Colonic mucosa (tissue), 4 donors: Measurements from ENCODE around the gene MYO18A. TPM values are rescaled to one million over a fixed set of nuclear protein-coding genes. Genes with fewer than 3 reads are reported as not detected.

Experiments
- DNase-seq: peaks from one replicate; pipeline ENCODE4 v3.0.0-alpha.2; 2020
- H3K27ac ChIP-seq: fragments of 200-600 bp; one replicate; pipeline ENCODE4 v1.8.0; 2021
- H3K27me3 ChIP-seq: fragments of 200-600 bp; one replicate; pipeline ENCODE4 v1.8.0; 2021
- H3K36me3 ChIP-seq: fragments of 200-600 bp; one replicate; pipeline ENCODE4 v1.8.0; 2021
- H3K4me1 ChIP-seq: fragments of 200-600 bp; one replicate; pipeline ENCODE4 v1.8.0; 2021; ENCODE audit warnings: mild to moderate bottlenecking
- H3K4me3 ChIP-seq: fragments of 200-600 bp; one replicate; pipeline ENCODE4 v1.8.0; 2021
- H3K9ac ChIP-seq, 2 donors: one replicate each; pipeline ENCODE4 v1.7.0; 2013; ENCODE audit warnings: control low read depth in 2 of 2, low read depth in 2 of 2, low read length in 2 of 2
- H3K9me3 ChIP-seq: fragments of 200-600 bp; one replicate; pipeline ENCODE4 v1.8.0; 2021
- intact Hi-C: fragments of 100-400 bp; cut with DNase I; formaldehyde crosslinking; loops from one replicate; pipeline ENCODE4 v1.14.1; 2022
- total RNA-seq, 2 donors: library from RNA; stranded (reverse); fragmentation: NEBNext Ultra II Directional in 1 of 2; extraction: Animal tissue kit (Norgen Biotek cat#: 25700) in 1 of 2; gene quantifications; one replicate each; pipeline ENCODE4 v1.2.1, GENCODE V29; 2021
- TF ChIP-seq, protein P1 (sequence below): fragments of 200-600 bp; IDR thresholded peaks from one replicate; pipeline ENCODE4 v1.8.0; 2022; ENCODE audit warnings: antibody characterized with exemption, mild to moderate bottlenecking
- donor health status: healthy.
- donor health status: DM: no; HTN: no; CAD: no.
- donor health status: DM: no; HTN: no; CAD: no.

Gene MYO18A
- total RNA-seq, 2 donors from 2014 or later, result 63.3 to 112 TPM

DNA sequence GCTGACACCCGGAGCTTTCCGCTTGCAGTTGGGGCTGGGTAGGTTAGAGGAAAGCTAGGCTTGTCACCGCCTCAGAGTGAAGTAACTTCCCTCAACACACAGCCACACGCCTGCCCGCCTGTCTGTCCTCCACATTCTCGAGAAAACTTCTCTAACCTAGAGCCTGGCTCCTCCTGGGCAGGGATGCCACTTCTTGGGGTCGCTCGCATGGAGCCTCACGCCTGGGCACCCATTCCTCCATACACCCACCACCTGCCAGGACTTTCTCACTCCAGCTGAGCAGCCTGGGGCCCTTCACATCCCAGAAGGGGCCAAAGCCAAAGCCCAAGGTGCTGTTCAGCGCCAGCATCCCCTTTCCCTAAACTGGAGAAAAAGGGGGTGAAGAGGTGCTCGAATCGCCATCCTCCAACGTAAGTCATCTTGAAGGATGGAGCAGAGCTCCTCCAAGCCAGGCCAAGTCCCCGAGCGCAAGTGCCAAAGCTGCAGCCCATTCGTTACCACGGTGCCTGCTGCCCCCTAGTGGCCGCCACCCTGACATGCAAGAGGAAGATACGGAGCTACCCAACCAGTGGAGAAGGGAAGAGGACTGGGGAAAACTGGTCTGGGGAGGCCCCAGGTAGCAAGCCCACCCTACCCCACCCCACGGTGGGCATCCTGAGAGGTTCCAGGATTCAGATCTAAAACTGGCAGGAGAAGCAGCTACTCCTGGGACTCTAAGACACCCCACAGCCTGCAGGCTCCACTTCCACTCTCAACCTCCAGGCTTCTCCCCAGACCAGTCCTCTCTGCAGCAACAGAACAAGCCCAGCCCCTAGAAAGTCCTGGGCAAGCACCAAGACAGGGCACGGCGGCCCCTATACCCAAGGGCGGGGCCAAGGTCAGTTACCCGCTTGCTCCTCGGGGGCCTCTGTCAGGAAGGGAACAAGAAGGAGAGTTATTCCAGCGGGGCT is 63.1 kb downstream of the MYO18A start:
- Histone ChIP-seq H3K27ac (no peak overlapping the region), H3K36me3 (peaks cover 12% of the 10 kb centered on the region), H3K9ac (no peak overlapping the region), H3K4me1 (no peaks in the 10 kb centered on the region), H3K9me3 (no peaks in the 10 kb centered on the region), H3K27me3 (no peaks in the 10 kb centered on the region), H3K4me3 (no peak overlapping the region)
- DNase-seq, result peak; percentile 78
- TF ChIP-seq, protein P1, sequence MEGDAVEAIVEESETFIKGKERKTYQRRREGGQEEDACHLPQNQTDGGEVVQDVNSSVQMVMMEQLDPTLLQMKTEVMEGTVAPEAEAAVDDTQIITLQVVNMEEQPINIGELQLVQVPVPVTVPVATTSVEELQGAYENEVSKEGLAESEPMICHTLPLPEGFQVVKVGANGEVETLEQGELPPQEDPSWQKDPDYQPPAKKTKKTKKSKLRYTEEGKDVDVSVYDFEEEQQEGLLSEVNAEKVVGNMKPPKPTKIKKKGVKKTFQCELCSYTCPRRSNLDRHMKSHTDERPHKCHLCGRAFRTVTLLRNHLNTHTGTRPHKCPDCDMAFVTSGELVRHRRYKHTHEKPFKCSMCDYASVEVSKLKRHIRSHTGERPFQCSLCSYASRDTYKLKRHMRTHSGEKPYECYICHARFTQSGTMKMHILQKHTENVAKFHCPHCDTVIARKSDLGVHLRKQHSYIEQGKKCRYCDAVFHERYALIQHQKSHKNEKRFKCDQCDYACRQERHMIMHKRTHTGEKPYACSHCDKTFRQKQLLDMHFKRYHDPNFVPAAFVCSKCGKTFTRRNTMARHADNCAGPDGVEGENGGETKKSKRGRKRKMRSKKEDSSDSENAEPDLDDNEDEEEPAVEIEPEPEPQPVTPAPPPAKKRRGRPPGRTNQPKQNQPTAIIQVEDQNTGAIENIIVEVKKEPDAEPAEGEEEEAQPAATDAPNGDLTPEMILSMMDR, result peak; percentile 96
- intact Hi-C loops, result no loop called here

DNA sequence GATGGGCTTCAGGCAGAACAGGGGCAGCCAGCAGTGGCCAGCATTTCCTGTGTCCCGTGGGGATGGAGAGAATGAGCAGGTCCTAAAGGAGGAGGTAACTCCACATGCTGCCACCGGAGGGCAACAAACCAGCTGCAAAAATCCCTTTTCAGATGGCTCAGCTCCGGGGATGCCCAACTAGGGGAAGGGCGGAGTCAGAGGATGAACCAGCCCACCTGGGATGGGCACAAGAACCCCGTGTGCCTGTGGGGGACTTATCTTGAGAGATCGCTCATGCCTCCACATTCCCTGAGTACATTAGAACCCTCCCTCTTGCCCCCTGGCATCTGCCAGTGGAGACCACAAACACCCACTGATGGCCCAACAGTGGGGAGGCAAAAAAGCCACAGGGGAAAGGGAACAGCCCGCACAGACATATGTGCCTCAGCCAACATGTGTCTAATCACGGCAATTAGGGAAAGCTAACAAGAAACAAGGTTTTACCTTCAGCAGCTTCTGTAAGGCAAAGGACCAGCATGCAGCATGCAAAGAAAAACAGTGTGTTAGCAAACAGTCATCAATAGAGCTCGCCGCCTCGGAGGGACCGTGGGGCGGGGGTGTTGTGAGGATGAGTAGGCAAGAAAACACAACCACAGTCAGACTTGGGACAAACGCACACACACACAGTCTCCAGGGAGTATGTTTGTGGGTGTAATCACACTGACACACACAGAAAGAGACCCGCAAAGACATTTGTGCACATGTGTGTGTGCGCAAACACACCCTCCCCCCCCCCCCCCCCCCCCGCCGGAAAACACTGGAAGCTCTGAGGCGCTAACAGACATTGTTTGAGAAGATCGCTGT is 64.0 kb downstream of the MYO18A start:
- peaks cover 10% of the 10 kb centered on the region for H3K36me3 ChIP-seq
- intact Hi-C loops, result no loop called here
- no peak for DNase-seq

GRCh38 chr17:29115435-29115834 is 64.8 kb downstream of the MYO18A start:
- no peak overlapping the region for H3K9ac ChIP-seq
- H3K27ac ChIP-seq, result no peak overlapping the region
- H3K27me3 ChIP-seq, result no peaks in the 10 kb centered on the region
- no peak for DNase-seq
- no peaks in the 10 kb centered on the region for H3K4me1 ChIP-seq
- TF ChIP-seq, protein P1, result no peak
- H3K36me3 ChIP-seq, result peaks cover 15% of the 10 kb centered on the region
- H3K4me3 ChIP-seq, result no peak overlapping the region
- no peaks in the 10 kb centered on the region for H3K9me3 ChIP-seq
- intact Hi-C loops, result no loop called here

More for the DNA sequence above, 64.0 kb downstream of the MYO18A start:
- H3K4me1 ChIP-seq, result no peaks in the 10 kb centered on the region
- no peak overlapping the region for H3K4me3 ChIP-seq
- TF ChIP-seq, protein P1, result peak; percentile 23
- no peak overlapping the region for H3K27ac ChIP-seq
- no peaks in the 10 kb centered on the region for H3K9me3 ChIP-seq
- H3K27me3 ChIP-seq, result no peaks in the 10 kb centered on the region
- H3K9ac ChIP-seq, result no peak overlapping the region

- Histone ChIP-seq H3K4me3 (no peak overlapping the region), H3K36me3 (peaks cover 14% of the 10 kb centered on the region), H3K9me3 (no peaks in the 10 kb centered on the region), H3K4me1 (no peaks in the 10 kb centered on the region), H3K9ac (no peak overlapping the region), H3K27ac (no peak overlapping the region), H3K27me3 (no peaks in the 10 kb centered on the region)
- TF ChIP-seq, protein P1, result no peak
- intact Hi-C loops, result no loop called here
- no peak for DNase-seq
These were observed 66.1 kb downstream of the MYO18A start for GRCh38 chr17:29114141-29114540.

- intact Hi-C loops, result loop anchor here (2.0 kb wide), 1 partner anchor 147 kb away; no protein-coding TSS in a partner anchor
These were observed 66.9 kb downstream of the MYO18A start for GRCh38 chr17:29113334-29113733.

More at GRCh38 chr17:29113334-29113733, 66.9 kb downstream of the MYO18A start:
- Histone ChIP-seq H3K4me3 (no peak overlapping the region), H3K27ac (no peak overlapping the region), H3K9me3 (no peaks in the 10 kb centered on the region), H3K4me1 (no peaks in the 10 kb centered on the region), H3K36me3 (peaks cover 14% of the 10 kb centered on the region), H3K9ac (no peak overlapping the region), H3K27me3 (no peaks in the 10 kb centered on the region)
- DNase-seq, result no peak
- TF ChIP-seq, protein P1, result no peak
